SH-SY5Y (cell line): ENCODE measurements around the gene SDHC.

ENCODE experiments used
- GATA2 ChIP-seq: IDR thresholded peaks from 2 replicates; pipeline ENCODE4 v1.6.1; 2011; ENCODE audit warnings: mild to moderate bottlenecking, low read depth, low read length
- GATA3 ChIP-seq: IDR thresholded peaks from 2 replicates; pipeline ENCODE4 v1.6.1; 2011; ENCODE audit warnings: low read depth, mild to moderate bottlenecking, low read length, moderate library complexity

Gene SDHC, protein sequence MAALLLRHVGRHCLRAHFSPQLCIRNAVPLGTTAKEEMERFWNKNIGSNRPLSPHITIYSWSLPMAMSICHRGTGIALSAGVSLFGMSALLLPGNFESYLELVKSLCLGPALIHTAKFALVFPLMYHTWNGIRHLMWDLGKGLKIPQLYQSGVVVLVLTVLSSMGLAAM

DNA sequence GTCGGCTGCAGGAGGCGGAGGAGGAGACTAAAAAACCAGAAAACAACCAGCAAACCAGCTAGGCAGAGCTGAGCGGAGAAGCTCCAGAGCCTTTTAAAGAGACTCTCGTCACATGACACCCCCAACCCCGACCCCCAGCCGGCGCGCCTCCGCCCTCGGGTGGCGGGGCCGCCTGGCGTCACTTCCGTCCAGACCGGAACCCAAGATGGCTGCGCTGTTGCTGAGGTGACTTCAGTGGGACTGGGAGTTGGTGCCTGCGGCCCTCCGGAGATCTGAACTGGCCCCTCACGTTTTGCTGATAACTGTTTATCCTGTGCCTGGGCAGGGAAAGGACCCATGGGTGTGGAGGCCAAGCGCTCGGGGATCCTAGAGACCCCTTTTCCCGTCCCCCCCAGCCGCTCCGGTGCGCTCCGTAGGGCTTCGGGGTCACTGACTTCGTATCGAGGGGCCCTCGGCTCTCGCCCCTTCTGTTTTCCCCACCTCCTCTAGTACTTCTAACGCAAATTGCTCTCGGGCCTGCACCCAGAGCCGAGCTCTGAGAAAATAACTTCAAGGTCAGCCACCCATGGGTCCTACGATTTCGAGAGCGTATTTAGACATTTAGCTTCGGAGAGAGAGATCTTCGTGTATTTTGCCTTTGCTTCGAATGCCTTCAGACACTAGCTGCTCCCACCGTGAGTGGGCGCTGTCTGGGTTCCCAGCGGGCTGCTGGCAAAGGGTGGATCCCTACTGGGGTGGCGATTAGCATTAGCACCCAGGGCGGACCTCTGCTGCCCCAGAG, at the start of gene SDHC:
Gene SDHC (plus strand): TSS at position 181 of the 781 bp plus-strand sequence. CDS start 25 bp downstream, at position 206.
- no peak for TF ChIP-seq GATA3
- TF ChIP-seq GATA2: no peak

DNA sequence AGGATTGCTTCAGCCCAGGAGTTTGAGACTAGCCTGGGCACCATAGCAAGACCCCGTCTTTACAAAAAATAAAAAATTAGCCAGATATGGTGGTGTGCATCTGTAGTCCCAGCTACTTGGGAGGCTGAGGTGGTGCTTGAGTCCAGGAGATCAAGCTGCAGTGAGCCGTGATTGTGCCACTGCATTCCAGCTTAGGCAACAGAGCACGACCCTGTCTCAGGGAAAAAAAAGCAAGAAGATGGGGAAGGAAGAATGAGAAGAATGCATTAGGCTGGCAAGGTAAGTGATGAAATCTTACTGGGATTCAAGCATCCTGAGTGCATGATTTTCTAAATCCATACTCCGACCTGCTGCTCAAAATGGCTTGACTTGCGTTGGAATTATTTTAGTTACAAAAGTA, 48.9 kb upstream of the SDHC start:
- TF ChIP-seq GATA2 (no peak), GATA3 (no peak)

DNA sequence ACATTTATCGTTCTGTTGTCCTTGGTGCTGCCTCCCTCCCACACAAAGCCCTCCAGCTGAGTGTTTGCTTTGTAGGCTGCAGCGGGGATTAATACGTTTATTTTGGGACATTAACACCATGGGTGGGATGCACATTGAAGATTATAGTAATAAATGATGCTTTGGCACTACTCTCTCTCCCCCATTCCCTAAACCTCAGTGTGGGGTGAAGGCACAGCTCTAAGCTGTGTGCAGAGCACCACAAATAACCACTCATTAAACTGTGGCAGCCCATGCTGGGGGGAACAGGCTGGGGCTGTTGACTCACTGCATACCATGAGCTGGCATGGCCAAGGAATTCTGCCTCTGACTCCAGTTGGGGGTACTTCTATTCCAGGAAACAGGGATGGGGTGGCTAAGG, 48.0 kb upstream of the SDHC start:
- TF ChIP-seq GATA2 (no peak), GATA3 (no peak)

DNA sequence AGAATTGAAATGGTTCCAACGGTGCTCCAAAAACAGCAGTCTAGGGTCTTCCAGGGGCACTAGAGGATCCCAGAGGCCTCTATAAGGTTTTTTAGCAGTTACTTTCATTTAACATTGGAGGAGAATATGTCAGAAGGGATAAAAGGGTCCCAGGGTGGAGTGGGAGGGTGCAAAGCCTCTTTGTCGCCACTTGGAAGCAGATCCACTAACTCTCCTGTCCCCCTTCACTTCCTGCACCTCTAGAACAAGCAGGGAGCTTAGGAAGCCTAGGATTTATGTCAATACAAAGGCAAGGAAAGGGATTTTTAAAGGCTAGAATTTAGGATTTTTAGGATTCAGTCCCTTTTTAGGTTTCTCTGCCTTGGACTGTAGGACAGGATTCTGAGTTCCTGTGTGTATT, 47.3 kb upstream of the SDHC start:
- TF ChIP-seq GATA3 (no peak), GATA2 (no peak)

DNA sequence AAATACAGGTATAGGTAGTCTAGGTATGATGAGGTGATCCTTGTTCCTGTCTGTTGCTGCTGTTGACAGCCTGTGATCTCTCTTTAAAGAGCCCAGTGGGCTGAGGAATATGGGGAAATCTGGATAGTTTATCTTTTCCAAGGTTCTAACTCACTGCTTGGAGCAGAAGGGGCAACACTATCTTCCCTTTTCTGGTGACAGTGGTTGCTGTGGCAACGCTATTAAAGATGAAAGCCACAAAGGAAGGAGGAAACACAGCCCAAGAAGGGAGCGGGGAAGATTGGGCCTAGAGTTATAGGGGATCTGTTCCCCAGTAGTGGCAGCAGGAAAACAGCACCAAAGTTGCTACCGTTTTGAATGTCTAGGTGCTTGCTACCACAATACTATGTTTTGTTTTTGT, 46.9 kb upstream of the SDHC start:
- no peak for TF ChIP-seq GATA2
- no peak for TF ChIP-seq GATA3

DNA sequence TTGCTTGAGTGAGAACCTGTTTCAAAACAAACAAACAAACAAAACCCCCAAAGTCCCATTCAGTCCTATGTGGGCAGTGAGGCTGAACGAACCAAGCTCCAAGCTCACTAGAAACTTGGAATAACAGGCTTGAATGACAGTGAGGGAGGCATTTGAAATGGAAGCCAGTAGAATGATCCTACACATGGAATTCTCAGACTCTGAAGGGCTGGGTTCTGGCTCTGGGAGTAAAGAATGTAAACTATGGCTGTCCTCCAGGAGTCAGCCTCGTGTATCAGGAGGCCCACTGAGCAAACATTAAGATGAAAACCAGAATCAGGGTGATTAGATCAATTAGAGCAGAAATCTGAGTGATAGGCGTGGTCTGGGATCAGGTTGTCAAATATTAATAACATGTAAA, 40.8 kb upstream of the SDHC start:
- TF ChIP-seq GATA3: no peak
- no peak for TF ChIP-seq GATA2

DNA sequence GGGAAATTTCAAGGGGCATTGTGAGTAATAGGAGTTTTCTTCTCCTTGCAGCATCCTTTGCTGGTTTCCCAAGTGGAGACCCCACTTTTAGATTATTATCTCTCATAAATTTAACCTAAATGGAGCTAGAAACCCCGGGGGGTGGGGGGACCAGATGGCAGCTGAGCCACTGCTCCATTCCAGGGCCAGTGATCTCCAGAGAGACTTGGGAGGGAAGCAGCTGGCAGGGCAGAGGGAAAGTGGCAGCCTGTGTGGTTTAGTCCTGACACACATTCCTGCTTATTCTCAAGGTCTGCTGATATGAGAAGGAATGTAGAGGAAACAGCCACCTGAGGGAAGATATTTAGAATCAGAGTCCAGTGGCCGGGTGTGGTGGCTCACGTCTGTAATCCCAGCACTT, 39.3 kb upstream of the SDHC start:
- peak; percentile 32; the same call in 1 of the 2 replicates for TF ChIP-seq GATA3
- TF ChIP-seq GATA2: peak; percentile 78

DNA sequence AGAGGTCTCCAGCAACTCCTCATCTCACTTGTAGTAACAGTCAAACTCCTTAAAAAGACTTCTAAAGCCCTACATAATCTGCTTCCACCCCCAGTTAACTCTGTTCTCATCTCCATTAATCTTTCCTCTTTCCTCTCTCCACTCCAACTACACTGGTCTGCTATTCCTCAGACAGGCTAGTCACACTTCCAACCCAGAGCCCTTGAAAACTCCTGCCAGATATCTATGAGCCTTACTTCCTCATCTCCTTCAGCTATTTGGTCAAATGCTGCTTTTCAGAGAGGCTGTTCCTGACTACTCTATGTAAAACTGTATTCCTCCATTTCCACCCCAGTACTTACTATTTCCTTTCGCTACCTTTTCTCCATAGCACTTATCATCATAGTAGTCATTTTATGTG, 31.2 kb upstream of the SDHC start:
- TF ChIP-seq GATA3: no peak
- TF ChIP-seq GATA2: no peak

DNA sequence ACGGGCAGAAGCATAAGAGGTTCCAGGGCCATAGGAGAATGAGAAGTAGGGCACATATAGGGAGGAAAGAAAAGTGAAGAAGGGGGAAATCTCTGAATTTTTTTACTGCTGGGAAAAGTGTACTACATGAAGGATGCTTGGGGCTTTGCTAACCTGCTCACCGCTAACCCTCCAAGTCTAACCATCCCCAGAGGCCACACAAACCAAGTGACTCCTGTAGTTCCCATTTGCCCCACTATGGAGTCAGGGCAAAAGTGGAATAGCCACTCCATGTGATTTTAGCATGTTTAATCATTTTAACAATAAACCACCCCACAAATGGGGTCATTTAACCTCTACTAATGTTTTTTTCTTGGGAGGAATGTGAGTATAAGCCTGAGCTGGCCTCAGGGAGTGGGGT, 29.1 kb upstream of the SDHC start:
- TF ChIP-seq GATA2 (no peak), GATA3 (no peak)

DNA sequence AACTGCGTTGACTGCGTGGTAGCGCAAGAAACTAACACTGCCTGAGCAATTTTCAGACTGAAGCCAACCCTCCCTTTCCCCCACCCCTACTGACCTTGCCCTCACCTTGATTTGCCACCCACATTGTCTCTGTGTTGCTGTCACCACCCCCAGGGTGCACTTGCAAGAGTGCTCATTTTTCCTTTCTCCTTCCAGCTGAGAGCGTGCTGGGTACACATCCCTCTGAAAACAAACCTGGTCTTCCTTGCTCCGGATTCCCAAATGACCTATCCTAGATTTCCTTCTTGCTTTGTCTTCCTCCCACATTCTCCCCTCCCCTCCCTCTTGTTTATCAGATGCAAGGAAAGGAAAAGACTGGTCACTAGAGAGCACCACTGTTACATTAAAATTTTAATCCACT, 28.7 kb upstream of the SDHC start:
- TF ChIP-seq GATA2 (no peak), GATA3 (no peak)

DNA sequence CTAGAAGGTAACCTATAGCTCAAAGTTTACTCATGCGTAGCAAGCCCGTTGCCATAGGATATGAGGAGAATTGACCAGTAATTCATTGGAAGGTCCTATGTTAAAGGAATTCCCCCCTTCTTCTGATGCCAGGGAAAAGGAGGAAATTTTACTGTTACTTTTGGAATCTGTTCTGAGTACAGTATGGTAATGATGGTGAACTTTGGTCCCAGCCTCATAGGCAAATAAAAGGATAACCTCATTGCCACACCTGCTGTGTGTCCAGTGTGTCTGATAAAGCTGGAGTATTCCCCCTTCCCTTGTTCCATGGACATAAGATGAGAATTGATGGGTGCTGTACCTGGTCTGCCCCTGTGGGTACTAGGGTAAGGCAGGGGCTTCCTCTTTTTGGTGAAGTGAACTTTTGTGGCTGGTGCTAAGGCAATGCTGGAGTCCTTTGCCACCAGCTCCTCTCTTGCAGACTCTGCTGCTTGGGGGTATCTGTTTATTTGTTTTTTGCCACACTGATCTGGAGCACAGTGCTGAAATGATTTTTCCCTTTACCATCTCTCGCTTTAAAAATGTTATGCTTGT, 26.6 kb upstream of the SDHC start:
- no peak for TF ChIP-seq GATA2
- no peak for TF ChIP-seq GATA3

DNA sequence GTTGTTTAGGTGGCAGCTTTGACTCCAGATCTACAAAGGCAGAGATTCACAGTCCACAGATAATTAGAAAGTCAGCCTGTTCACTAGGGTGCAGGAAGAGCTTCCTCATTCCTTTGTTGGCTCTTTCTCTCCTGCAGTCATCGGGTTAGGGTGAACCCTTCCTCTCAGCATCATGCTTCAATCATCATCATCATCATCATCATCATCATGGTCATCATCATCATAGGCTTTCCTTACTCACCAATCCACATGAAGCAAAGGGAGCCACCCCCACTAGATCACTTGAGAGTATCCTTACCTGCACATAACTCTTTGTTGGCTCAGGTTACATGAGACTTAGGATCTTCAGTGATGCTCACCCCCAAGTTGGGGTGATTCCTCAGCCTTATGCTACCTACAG, 23.4 kb upstream of the SDHC start:
- no peak for TF ChIP-seq GATA2

DNA sequence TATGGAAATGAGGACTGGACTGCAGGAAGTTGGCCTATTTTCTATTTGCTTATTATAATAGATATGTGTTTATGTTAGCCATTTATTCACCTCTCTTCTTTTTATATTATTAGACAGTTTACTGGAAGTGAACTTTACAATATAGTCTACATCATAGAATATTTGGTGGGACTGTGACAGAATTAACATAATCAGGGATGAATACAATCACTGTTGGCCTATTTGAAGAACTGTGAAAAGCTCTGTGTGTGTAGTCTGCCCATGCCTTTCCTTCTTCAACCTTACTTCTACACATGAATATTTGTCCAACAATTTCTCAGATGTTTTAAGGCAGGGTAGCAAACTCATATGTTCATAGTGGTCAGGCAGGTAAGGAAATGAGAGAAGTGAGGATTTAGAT, 16.8 kb upstream of the SDHC start:
- TF ChIP-seq GATA2: no peak
- TF ChIP-seq GATA3: no peak

DNA sequence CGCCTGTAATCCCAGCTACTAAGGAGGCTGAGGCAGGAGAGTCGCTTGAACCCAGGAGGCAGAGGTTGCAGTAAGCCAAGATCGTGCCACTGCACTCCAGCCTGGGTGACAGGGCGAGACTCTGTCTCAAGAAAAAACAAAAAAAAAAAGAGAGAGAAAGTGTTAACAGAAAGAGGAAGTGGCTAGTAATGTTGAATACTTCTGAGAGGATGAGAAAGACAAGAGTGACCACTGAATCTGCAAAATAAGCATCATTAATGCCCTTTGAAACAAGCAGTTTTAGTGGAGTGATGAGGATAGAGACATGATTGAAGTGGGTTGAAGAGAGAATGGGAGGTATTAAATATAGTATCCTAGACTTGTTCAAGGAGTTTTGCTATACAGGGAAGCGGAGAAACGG, 16.1 kb upstream of the SDHC start:
- TF ChIP-seq GATA3 (no peak), GATA2 (no peak)

DNA sequence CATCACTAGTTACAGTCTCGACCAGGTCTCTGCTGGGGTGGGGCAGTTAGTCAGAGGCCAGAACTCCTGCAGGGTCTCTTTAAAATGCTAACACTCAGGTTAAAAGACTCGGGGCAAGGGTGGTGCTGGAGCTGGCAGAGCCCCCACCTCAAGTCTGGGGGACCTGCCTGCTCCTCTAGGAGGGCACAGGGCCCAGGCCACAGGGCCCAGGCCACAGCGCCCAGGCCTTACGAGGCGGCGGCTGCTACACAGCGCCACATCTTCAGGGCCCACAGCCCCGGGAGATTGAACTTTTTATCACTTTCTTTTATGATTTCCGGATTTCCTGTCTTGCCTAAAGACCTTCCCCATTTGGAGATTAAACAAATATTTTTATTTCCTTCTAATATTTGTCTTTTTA, 14.8 kb upstream of the SDHC start:
- no peak for TF ChIP-seq GATA3
- no peak for TF ChIP-seq GATA2
